PFSK-1 (cell line): Measurements from ENCODE around the gene NDUFS5.

Experiments
- POLR2AphosphoS5 ChIP-seq: IDR thresholded peaks from 2 replicates; pipeline ENCODE4 v1.6.1; 2012; ENCODE audit warnings: low read depth, mild to moderate bottlenecking, control low read depth, low read length, moderate library complexity
- SIN3A ChIP-seq: IDR thresholded peaks from 2 replicates; pipeline ENCODE4 v1.6.1; 2012; ENCODE audit warnings: mild to moderate bottlenecking, low read length, moderate library complexity, borderline replicate concordance; ENCODE audit not compliant: insufficient read depth
- TF ChIP-seq, protein P1 (sequence below), 2 experiments: IDR thresholded peaks; 2 replicates each; pipeline versions ENCODE4 v1.6.1 to v1.8.0; 2011 to 2012; ENCODE audit warnings: low read depth in 2 of 2, low read length in 2 of 2, control low read depth in 1 of 2, inconsistent platforms in 1 of 2, mild to moderate bottlenecking in 1 of 2, moderate library complexity in 1 of 2; ENCODE audit not compliant: insufficient read depth in 1 of 2

DNA sequence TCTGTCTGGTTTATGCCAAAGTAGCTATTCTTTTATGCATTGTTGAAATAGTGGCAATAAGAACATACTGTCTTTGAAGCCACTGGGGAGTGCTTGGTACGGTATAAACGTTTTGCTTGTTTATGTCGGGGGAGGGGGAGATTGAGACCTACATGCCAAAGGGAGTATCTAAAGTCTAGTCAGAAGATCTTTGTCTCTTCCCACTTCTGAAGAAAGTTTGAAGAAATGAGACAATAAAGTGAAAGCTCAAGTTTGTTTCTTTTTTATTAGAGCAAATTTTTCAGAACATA lies 28.3 kb upstream of the NDUFS5 start:
- TF ChIP-seq POLR2AphosphoS5 = no peak
- TF ChIP-seq, protein P1, sequence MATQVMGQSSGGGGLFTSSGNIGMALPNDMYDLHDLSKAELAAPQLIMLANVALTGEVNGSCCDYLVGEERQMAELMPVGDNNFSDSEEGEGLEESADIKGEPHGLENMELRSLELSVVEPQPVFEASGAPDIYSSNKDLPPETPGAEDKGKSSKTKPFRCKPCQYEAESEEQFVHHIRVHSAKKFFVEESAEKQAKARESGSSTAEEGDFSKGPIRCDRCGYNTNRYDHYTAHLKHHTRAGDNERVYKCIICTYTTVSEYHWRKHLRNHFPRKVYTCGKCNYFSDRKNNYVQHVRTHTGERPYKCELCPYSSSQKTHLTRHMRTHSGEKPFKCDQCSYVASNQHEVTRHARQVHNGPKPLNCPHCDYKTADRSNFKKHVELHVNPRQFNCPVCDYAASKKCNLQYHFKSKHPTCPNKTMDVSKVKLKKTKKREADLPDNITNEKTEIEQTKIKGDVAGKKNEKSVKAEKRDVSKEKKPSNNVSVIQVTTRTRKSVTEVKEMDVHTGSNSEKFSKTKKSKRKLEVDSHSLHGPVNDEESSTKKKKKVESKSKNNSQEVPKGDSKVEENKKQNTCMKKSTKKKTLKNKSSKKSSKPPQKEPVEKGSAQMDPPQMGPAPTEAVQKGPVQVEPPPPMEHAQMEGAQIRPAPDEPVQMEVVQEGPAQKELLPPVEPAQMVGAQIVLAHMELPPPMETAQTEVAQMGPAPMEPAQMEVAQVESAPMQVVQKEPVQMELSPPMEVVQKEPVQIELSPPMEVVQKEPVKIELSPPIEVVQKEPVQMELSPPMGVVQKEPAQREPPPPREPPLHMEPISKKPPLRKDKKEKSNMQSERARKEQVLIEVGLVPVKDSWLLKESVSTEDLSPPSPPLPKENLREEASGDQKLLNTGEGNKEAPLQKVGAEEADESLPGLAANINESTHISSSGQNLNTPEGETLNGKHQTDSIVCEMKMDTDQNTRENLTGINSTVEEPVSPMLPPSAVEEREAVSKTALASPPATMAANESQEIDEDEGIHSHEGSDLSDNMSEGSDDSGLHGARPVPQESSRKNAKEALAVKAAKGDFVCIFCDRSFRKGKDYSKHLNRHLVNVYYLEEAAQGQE (IDR thresholded peaks at IDR 0.05; ENCODE audit: insufficient read depth in 1 of 2, low read depth in 2 of 2, low read length in 2 of 2) = no peak
- no peak for TF ChIP-seq SIN3A
